NK-92 (cell line): Measurements from ENCODE around the gene ENAH.
"Not testable (repeated sequence)": the region's sequence is repeated elsewhere in the genome, so short reads cannot be mapped to it uniquely, and the experiment has no call there.

Source experiments
- DNase-seq: peaks from one replicate; lab custom pipeline; 2025; ENCODE audit not compliant: unreplicated experiment; lab: John Stamatoyannopoulos, UW

The ENAH gene

GRCh38 chr1:225476100-225476511, 176.8 kb downstream of the ENAH start:
- no peak for DNase-seq

GRCh38 chr1:225474986-225475820, 177.7 kb downstream of the ENAH start:
- no peak for DNase-seq

- no peak for DNase-seq
These were observed 178.4 kb downstream of the ENAH start for GRCh38 chr1:225474439-225474985.

GRCh38 chr1:225473676-225474438, 179.1 kb downstream of the ENAH start:
- not testable (repeated sequence) for DNase-seq

GRCh38 chr1:225473266-225473665, 179.7 kb downstream of the ENAH start:
- DNase-seq: not testable (repeated sequence)

- no peak for DNase-seq
These were observed 181.2 kb downstream of the ENAH start for GRCh38 chr1:225471453-225472301.

- no peak for DNase-seq
These were observed 181.8 kb downstream of the ENAH start for GRCh38 chr1:225471109-225471452.

- no peak for DNase-seq
These were observed 182.5 kb downstream of the ENAH start for GRCh38 chr1:225470211-225471108.

- no peak for DNase-seq
These were observed 183.9 kb downstream of the ENAH start for GRCh38 chr1:225469051-225469450.

GRCh38 chr1:225468270-225469020, 184.5 kb downstream of the ENAH start:
- DNase-seq: no peak

- DNase-seq: peak; percentile 26
These were observed 185.5 kb downstream of the ENAH start for GRCh38 chr1:225467193-225468020.

GRCh38 chr1:225466848-225467192, 186.1 kb downstream of the ENAH start:
- DNase-seq: no peak

- DNase-seq: no peak
These were observed 187.0 kb downstream of the ENAH start for GRCh38 chr1:225465793-225466517.

GRCh38 chr1:225464851-225465792, 187.8 kb downstream of the ENAH start:
- DNase-seq: no peak

GRCh38 chr1:225462714-225463574, 190.0 kb downstream of the ENAH start:
- DNase-seq: no peak

GRCh38 chr1:225462429-225462713, 190.6 kb downstream of the ENAH start:
- DNase-seq: no peak
